ENCODE measurements around the gene RNF182.
"Not testable (repeated sequence)": the region's sequence is repeated elsewhere in the genome, so short reads cannot be mapped to it uniquely, and the experiment has no call there.

DNA sequence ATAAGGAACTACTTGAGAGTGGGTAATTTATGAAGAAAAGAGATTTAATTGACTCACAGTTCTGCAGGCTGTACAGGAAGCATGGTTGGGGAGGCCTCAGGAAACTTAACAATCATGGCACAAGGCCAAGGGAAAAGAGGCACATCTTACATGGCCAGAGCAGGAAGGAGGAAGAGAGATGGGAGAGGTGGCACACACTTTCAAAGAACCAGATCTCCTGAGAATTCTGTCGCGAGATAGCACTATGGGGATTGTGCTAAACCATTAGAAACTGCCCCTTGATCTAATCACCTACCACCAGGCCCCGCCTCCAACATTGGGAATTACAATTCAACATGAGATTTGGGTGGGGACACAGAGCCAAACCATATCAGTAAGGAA, 11.1 kb downstream of the RNF182 start:
- not testable (repeated sequence) for TF ChIP-seq CTCF, POLR2A (IDR thresholded peaks at IDR 0.05)

Measured in uterus (tissue), 2 donors.